SK-N-SH treated with all-trans-retinoic acid at 6 μM for 48 hours (cell line): ENCODE results near the gene DNER.

Source experiments
- ATAC-seq: fragments of 200-7000 bp; cut with Tn5 transposase; 3 replicates; pipeline ENCODE4 v1.9.1; 2020; ENCODE audit warnings: mild to moderate bottlenecking, moderate library complexity
- ARNTL ChIP-seq: fragments of 450-650 bp; formaldehyde crosslinking; IDR thresholded peaks from 2 replicates; pipeline ENCODE4 v1.5.0; 2020; ENCODE audit warnings: low read depth, mild to moderate bottlenecking, moderate library complexity, borderline replicate concordance
- BACH2 ChIP-seq: fragments of 250-450 bp; sonication (Bioruptor Pico); IDR thresholded peaks from 2 replicates; pipeline ENCODE4 v1.9.0; 2021; ENCODE audit warnings: mild to moderate bottlenecking, borderline replicate concordance
- CREB5 ChIP-seq: fragments of 250-450 bp; sonication (Bioruptor Pico); IDR thresholded peaks from 2 replicates; pipeline ENCODE4 v1.5.1; 2020; ENCODE audit warnings: low read depth, mild to moderate bottlenecking, moderate library complexity
- CSDC2 ChIP-seq: fragments of 250-450 bp; sonication (Bioruptor Pico); IDR thresholded peaks from 2 replicates; pipeline ENCODE4 v1.5.0; 2020; ENCODE audit warnings: mild to moderate bottlenecking, moderate library complexity
- ESRRG ChIP-seq: fragments of 250-450 bp; sonication (Bioruptor Pico); IDR thresholded peaks from 2 replicates; pipeline ENCODE4 v1.6.1; 2021; ENCODE audit warnings: mild to moderate bottlenecking
- GLIS3 ChIP-seq: fragments of 250-450 bp; sonication (Bioruptor Pico); IDR thresholded peaks from 2 replicates; pipeline ENCODE4 v1.5.0; 2020; ENCODE audit warnings: mild to moderate bottlenecking, moderate library complexity
- RARB ChIP-seq: fragments of 250-450 bp; sonication (Bioruptor Pico); IDR thresholded peaks from 2 replicates; pipeline ENCODE4 v1.8.0; 2021; ENCODE audit warnings: mild to moderate bottlenecking, moderate library complexity
- SNAI2 ChIP-seq: fragments of 250-450 bp; sonication (Bioruptor Pico); IDR thresholded peaks from 2 replicates; pipeline ENCODE4 v1.5.0; 2020; ENCODE audit warnings: mild to moderate bottlenecking, moderate library complexity
- TCF4 ChIP-seq: fragments of 250-450 bp; sonication (Bioruptor Pico); IDR thresholded peaks from 2 replicates; pipeline ENCODE4 v1.8.0; 2021; ENCODE audit warnings: mild to moderate bottlenecking, moderate library complexity, borderline replicate concordance
- ZC3H10 ChIP-seq: fragments of 250-450 bp; sonication (Bioruptor Pico); IDR thresholded peaks from 2 replicates; pipeline ENCODE4 v1.5.1; 2021; ENCODE audit warnings: mild to moderate bottlenecking, moderate library complexity
- ZNF565 ChIP-seq: fragments of 450-650 bp; formaldehyde crosslinking; conservative IDR thresholded peaks from 2 replicates; pipeline ENCODE4 v1.5.0; 2020; ENCODE audit warnings: low read depth, mild to moderate bottlenecking, moderate library complexity
- ZNF70 ChIP-seq: fragments of 450-650 bp; formaldehyde crosslinking; IDR thresholded peaks from 2 replicates; pipeline ENCODE4 v1.5.0; 2020; ENCODE audit warnings: mild to moderate bottlenecking, moderate library complexity
- ZNF8 ChIP-seq: fragments of 450-650 bp; formaldehyde crosslinking; IDR thresholded peaks from 2 replicates; pipeline ENCODE4 v1.5.0; 2020; ENCODE audit warnings: mild to moderate bottlenecking, moderate library complexity
- TF ChIP-seq, protein P1 (sequence below): fragments of 250-450 bp; sonication (Bioruptor Pico); IDR thresholded peaks from 2 replicates; pipeline ENCODE4 v1.5.1; 2021; ENCODE audit warnings: mild to moderate bottlenecking, moderate library complexity
- TF ChIP-seq, protein P2 (sequence below): fragments of 250-450 bp; sonication (Bioruptor Pico); IDR thresholded peaks from 2 replicates; pipeline ENCODE4 v1.5.0; 2020; ENCODE audit warnings: mild to moderate bottlenecking, moderate library complexity
- TF ChIP-seq, protein P3 (sequence below): fragments of 250-450 bp; sonication (Bioruptor Pico); IDR thresholded peaks from 2 replicates; pipeline ENCODE4 v1.8.0; 2021; ENCODE audit warnings: low read depth, mild to moderate bottlenecking, moderate library complexity, borderline replicate concordance
- TF ChIP-seq, protein P4 (sequence below): fragments of 250-450 bp; sonication (Bioruptor Pico); IDR thresholded peaks from 2 replicates; pipeline ENCODE4 v1.8.0; 2020; ENCODE audit warnings: mild to moderate bottlenecking, moderate library complexity, borderline replicate concordance

Gene DNER

GRCh38 chr2:229686122-229686919 is 28.0 kb downstream of the DNER start:
- TF ChIP-seq SNAI2: no peak
- no peak for TF ChIP-seq BACH2 (CRISPR knock-in tag)
- TF ChIP-seq, protein P1, sequence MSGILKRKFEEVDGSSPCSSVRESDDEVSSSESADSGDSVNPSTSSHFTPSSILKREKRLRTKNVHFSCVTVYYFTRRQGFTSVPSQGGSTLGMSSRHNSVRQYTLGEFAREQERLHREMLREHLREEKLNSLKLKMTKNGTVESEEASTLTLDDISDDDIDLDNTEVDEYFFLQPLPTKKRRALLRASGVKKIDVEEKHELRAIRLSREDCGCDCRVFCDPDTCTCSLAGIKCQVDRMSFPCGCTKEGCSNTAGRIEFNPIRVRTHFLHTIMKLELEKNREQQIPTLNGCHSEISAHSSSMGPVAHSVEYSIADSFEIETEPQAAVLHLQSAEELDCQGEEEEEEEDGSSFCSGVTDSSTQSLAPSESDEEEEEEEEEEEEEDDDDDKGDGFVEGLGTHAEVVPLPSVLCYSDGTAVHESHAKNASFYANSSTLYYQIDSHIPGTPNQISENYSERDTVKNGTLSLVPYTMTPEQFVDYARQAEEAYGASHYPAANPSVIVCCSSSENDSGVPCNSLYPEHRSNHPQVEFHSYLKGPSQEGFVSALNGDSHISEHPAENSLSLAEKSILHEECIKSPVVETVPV (CRISPR knock-in tag): no peak
- TF ChIP-seq GLIS3 (CRISPR knock-in tag): no peak
- TF ChIP-seq CSDC2: no peak
- no peak for ATAC-seq

DNA sequence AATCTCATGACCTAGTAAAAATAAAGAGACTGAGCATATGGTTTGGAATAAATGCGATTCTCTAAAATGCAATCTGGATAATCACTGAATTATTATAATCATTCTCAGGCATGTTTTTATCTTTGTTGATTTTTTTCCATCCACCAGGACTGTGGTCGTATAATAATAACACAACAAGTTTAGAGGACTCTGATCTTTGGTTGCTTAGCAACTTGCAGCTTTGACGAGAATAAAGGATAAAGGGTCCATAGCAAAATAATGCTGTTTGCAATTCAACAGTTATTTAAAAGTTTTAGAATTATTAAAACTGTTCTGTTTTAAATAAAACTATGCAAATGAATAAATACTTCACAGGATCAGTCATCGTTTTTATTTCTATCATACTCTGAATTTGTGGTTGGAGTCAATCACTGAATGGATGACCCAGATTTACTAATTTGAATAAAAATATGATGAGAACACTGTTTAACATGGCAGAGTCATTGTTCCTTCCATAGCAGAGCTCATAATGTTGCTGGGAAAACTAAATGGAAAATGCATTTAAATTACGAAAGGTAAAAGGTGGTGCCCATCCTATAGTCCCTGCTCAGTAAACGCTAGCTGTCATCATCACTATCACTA is 29.3 kb downstream of the DNER start:
- TF ChIP-seq ZNF8 (CRISPR knock-in tag): no peak
- TF ChIP-seq TCF4 (CRISPR knock-in tag): peak; percentile 43
- no peak for ATAC-seq

DNA sequence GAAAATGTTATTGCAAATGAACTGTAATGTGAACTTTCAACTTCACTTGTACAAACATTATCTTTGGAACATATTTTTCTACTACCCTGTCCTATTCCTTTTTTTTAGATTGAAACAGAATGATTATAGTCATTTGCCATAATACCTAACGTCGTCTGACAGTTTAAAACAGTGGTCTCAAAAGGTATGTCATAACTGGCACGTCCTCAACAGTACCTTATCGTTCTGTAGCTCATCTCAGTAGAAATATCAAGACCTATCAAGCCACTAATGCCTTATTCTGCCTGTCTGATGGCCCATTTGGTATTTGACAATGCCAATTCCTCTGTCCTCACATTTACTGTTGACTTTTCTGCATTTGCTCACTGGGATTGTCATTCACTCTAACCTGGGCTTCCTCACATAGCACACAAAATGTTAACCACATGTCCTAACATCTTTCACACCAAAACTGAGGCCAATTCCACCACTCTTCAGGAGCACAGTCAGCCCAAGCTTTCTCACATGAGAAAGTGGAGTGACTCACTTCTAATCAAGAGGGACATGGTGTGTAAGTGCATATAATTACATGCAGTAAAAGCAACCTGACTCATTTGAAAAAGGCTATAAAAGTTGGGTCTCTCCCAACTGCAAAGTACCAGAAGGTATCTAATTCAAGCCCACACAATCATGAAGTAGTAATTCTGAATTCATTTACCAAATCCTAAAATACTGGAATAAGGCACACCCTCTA is 34.8 kb downstream of the DNER start:
- TF ChIP-seq TCF4 (CRISPR knock-in tag): no peak
- TF ChIP-seq, protein P2, sequence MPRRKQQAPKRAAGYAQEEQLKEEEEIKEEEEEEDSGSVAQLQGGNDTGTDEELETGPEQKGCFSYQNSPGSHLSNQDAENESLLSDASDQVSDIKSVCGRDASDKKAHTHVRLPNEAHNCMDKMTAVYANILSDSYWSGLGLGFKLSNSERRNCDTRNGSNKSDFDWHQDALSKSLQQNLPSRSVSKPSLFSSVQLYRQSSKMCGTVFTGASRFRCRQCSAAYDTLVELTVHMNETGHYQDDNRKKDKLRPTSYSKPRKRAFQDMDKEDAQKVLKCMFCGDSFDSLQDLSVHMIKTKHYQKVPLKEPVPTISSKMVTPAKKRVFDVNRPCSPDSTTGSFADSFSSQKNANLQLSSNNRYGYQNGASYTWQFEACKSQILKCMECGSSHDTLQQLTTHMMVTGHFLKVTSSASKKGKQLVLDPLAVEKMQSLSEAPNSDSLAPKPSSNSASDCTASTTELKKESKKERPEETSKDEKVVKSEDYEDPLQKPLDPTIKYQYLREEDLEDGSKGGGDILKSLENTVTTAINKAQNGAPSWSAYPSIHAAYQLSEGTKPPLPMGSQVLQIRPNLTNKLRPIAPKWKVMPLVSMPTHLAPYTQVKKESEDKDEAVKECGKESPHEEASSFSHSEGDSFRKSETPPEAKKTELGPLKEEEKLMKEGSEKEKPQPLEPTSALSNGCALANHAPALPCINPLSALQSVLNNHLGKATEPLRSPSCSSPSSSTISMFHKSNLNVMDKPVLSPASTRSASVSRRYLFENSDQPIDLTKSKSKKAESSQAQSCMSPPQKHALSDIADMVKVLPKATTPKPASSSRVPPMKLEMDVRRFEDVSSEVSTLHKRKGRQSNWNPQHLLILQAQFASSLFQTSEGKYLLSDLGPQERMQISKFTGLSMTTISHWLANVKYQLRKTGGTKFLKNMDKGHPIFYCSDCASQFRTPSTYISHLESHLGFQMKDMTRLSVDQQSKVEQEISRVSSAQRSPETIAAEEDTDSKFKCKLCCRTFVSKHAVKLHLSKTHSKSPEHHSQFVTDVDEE: no peak
- no peak for TF ChIP-seq GLIS3 (CRISPR knock-in tag)
- no peak for TF ChIP-seq BACH2 (CRISPR knock-in tag)
- no peak for TF ChIP-seq RARB (CRISPR knock-in tag)
- TF ChIP-seq SNAI2: no peak
- TF ChIP-seq ZNF565 (CRISPR knock-in tag): no peak
- TF ChIP-seq, protein P1 (CRISPR knock-in tag): no peak
- TF ChIP-seq CREB5 (CRISPR knock-in tag): no peak
- no peak for TF ChIP-seq ZC3H10 (CRISPR knock-in tag)
- no peak for TF ChIP-seq ARNTL (CRISPR knock-in tag)
- TF ChIP-seq ZNF8 (CRISPR knock-in tag): no peak
- TF ChIP-seq ZNF70: no peak
- TF ChIP-seq ESRRG (CRISPR knock-in tag): no peak
- TF ChIP-seq, protein P3, sequence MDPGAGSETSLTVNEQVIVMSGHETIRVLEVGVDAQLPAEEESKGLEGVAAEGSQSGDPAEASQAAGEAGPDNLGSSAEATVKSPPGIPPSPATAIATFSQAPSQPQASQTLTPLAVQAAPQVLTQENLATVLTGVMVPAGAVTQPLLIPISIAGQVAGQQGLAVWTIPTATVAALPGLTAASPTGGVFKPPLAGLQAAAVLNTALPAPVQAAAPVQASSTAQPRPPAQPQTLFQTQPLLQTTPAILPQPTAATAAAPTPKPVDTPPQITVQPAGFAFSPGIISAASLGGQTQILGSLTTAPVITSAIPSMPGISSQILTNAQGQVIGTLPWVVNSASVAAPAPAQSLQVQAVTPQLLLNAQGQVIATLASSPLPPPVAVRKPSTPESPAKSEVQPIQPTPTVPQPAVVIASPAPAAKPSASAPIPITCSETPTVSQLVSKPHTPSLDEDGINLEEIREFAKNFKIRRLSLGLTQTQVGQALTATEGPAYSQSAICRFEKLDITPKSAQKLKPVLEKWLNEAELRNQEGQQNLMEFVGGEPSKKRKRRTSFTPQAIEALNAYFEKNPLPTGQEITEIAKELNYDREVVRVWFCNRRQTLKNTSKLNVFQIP (CRISPR knock-in tag): no peak
- TF ChIP-seq, protein P4, sequence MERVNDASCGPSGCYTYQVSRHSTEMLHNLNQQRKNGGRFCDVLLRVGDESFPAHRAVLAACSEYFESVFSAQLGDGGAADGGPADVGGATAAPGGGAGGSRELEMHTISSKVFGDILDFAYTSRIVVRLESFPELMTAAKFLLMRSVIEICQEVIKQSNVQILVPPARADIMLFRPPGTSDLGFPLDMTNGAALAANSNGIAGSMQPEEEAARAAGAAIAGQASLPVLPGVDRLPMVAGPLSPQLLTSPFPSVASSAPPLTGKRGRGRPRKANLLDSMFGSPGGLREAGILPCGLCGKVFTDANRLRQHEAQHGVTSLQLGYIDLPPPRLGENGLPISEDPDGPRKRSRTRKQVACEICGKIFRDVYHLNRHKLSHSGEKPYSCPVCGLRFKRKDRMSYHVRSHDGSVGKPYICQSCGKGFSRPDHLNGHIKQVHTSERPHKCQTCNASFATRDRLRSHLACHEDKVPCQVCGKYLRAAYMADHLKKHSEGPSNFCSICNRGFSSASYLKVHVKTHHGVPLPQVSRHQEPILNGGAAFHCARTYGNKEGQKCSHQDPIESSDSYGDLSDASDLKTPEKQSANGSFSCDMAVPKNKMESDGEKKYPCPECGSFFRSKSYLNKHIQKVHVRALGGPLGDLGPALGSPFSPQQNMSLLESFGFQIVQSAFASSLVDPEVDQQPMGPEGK (CRISPR knock-in tag): no peak
- no peak for ATAC-seq
